ENCODE data around the gene MED29.

Gene MED29

GRCh38 chr19:39347332-39348164 lies 43.6 kb upstream of the MED29 start:
- DNase-seq (ENCODE audit: low spot score) = no peak
- Histone ChIP-seq H3K27me3 (ENCODE audit: insufficient read depth, poor library complexity, severe bottlenecking) (no peaks in the 10 kb centered on the region), H3K4me1 (ENCODE audit: insufficient read depth, poor library complexity, severe bottlenecking) (peaks cover 5% of the 10 kb centered on the region), H3K4me3 (ENCODE audit: severe bottlenecking) (no peak overlapping the region), H3K36me3 (ENCODE audit: low read depth) (peaks cover 53% of the 10 kb centered on the region), H3K27ac (ENCODE audit: poor library complexity, severe bottlenecking) (no peak overlapping the region), H3K9me3 (ENCODE audit: severe bottlenecking) (no peaks in the 10 kb centered on the region)
- TF ChIP-seq, protein P1, sequence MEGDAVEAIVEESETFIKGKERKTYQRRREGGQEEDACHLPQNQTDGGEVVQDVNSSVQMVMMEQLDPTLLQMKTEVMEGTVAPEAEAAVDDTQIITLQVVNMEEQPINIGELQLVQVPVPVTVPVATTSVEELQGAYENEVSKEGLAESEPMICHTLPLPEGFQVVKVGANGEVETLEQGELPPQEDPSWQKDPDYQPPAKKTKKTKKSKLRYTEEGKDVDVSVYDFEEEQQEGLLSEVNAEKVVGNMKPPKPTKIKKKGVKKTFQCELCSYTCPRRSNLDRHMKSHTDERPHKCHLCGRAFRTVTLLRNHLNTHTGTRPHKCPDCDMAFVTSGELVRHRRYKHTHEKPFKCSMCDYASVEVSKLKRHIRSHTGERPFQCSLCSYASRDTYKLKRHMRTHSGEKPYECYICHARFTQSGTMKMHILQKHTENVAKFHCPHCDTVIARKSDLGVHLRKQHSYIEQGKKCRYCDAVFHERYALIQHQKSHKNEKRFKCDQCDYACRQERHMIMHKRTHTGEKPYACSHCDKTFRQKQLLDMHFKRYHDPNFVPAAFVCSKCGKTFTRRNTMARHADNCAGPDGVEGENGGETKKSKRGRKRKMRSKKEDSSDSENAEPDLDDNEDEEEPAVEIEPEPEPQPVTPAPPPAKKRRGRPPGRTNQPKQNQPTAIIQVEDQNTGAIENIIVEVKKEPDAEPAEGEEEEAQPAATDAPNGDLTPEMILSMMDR (IDR thresholded peaks at IDR 0.05; ENCODE audit: poor library complexity, severe bottlenecking) = no peak
- no peak for ATAC-seq (ENCODE audit: low read depth)

GRCh38 chr19:39349326-39349725 lies 41.9 kb upstream of the MED29 start:
- TF ChIP-seq, protein P1 (IDR thresholded peaks at IDR 0.05; ENCODE audit: poor library complexity, severe bottlenecking) = no peak
- no peaks in the 10 kb centered on the region for H3K4me1 ChIP-seq (ENCODE audit: insufficient read depth, poor library complexity, severe bottlenecking)
- H3K9me3 ChIP-seq (ENCODE audit: severe bottlenecking) = no peaks in the 10 kb centered on the region
- ATAC-seq (ENCODE audit: low read depth) (no peak), DNase-seq (ENCODE audit: low spot score) (no peak)
- no peak overlapping the region for H3K27ac ChIP-seq (ENCODE audit: poor library complexity, severe bottlenecking)
- H3K4me3 ChIP-seq (ENCODE audit: severe bottlenecking) = no peak overlapping the region
- H3K36me3 ChIP-seq (ENCODE audit: low read depth) = peaks cover 71% of the 10 kb centered on the region
- H3K27me3 ChIP-seq (ENCODE audit: insufficient read depth, poor library complexity, severe bottlenecking) = no peaks in the 10 kb centered on the region

DNA sequence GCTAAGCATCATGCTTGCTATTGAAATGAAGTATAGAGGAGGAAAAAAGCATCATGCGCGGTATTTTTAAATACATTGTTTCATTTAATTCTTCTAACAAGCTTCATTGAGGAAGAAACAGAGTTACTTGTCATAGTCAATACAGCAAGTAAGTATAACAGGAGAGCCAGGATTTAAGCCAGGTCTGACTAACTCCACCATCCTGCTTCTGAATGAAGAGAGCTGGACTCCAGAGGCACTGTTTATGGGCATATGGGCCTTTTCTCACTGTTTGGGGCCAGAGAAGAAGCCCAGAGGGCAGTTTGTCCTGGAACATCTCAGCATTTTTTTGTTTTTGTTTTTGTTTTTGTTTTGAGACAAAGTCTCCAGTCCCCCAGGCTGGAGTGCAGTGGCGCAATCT lies 41.0 kb upstream of the MED29 start:
- H3K36me3 ChIP-seq (ENCODE audit: low read depth) = peaks cover 79% of the 10 kb centered on the region
- DNase-seq (ENCODE audit: low spot score) (no peak), ATAC-seq (ENCODE audit: low read depth) (no peak)
- no peak overlapping the region for H3K27ac ChIP-seq (ENCODE audit: poor library complexity, severe bottlenecking)
- H3K4me3 ChIP-seq (ENCODE audit: severe bottlenecking) = no peak overlapping the region
- TF ChIP-seq, protein P1 (IDR thresholded peaks at IDR 0.05; ENCODE audit: poor library complexity, severe bottlenecking) = no peak
- H3K27me3 ChIP-seq (ENCODE audit: insufficient read depth, poor library complexity, severe bottlenecking) = no peaks in the 10 kb centered on the region
- no peaks in the 10 kb centered on the region for H3K9me3 ChIP-seq (ENCODE audit: severe bottlenecking)
- no peaks in the 10 kb centered on the region for H3K4me1 ChIP-seq (ENCODE audit: insufficient read depth, poor library complexity, severe bottlenecking)

DNA sequence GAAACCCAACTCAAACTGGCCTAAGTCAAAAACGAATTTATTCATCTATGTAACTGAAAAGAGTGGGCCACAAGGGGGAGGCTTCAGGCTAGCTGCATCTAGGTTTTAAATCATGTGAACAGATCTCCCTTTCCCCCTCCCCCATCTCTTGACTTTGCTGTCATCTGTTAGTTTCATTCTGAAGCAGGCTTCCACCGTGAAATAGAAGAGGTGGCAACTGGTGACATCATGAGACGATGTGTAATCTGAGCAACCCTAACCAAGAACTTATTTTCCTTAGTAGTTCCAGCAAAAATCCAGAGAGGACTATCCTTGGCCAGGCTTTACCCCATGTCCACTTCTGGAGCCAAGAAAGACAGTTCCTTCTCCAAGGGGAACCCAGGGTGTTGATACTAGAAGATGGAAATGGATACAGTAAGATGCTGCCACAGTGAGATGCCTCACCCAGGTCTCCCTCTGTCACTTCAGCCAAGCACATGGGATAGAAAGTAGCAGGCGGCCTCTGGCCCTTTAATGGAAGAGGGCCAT lies 39.6 kb upstream of the MED29 start:
- no peaks in the 10 kb centered on the region for H3K4me1 ChIP-seq (ENCODE audit: insufficient read depth, poor library complexity, severe bottlenecking)
- ATAC-seq (ENCODE audit: low read depth) = no peak
- H3K9me3 ChIP-seq (ENCODE audit: severe bottlenecking) = no peaks in the 10 kb centered on the region
- peaks cover 81% of the 10 kb centered on the region for H3K36me3 ChIP-seq (ENCODE audit: low read depth)
- TF ChIP-seq, protein P1 (IDR thresholded peaks at IDR 0.05; ENCODE audit: poor library complexity, severe bottlenecking) = no peak
- no peak overlapping the region for H3K27ac ChIP-seq (ENCODE audit: poor library complexity, severe bottlenecking)
- no peaks in the 10 kb centered on the region for H3K27me3 ChIP-seq (ENCODE audit: insufficient read depth, poor library complexity, severe bottlenecking)
- DNase-seq (ENCODE audit: low spot score) = no peak
- H3K4me3 ChIP-seq (ENCODE audit: severe bottlenecking) = no peak overlapping the region
